ENCODE results near the gene PPP2R5D. TPM values are rescaled to one million over a fixed set of nuclear protein-coding genes. Genes with fewer than 3 reads are reported as not detected.

PPP2R5D gene
- total and polyA plus RNA-seq, 9 of the 15 experiments (the other 6 are each of a cell fraction or from before 2014, with no cell fraction given), result 1.3 to 96.1 (median 38.4) TPM

GRCh38 chr6:43014434-43014909 lies 30.1 kb downstream of the PPP2R5D start (continued):
- TF ChIP-seq, protein P1, sequence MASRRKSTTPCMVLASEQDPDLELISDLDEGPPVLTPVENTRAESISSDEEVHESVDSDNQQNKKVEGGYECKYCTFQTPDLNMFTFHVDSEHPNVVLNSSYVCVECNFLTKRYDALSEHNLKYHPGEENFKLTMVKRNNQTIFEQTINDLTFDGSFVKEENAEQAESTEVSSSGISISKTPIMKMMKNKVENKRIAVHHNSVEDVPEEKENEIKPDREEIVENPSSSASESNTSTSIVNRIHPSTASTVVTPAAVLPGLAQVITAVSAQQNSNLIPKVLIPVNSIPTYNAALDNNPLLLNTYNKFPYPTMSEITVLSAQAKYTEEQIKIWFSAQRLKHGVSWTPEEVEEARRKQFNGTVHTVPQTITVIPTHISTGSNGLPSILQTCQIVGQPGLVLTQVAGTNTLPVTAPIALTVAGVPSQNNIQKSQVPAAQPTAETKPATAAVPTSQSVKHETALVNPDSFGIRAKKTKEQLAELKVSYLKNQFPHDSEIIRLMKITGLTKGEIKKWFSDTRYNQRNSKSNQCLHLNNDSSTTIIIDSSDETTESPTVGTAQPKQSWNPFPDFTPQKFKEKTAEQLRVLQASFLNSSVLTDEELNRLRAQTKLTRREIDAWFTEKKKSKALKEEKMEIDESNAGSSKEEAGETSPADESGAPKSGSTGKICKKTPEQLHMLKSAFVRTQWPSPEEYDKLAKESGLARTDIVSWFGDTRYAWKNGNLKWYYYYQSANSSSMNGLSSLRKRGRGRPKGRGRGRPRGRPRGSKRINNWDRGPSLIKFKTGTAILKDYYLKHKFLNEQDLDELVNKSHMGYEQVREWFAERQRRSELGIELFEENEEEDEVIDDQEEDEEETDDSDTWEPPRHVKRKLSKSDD (conservative IDR thresholded peaks at IDR 0.05; ENCODE audit: low read length), result no peak
- no peak for TF ChIP-seq TBP (optimal IDR thresholded peaks at IDR 0.05; ENCODE audit: low read depth, low read length)
- 0 out of 2 replicates have a peak, but pooled peaks have one; percentile 43 for TF ChIP-seq ZNF609 (CRISPR knock-in tag; IDR thresholded peaks at IDR 0.05; ENCODE audit: borderline replicate concordance)
- TF ChIP-seq HNRNPL (IDR thresholded peaks at IDR 0.05; ENCODE audit: low read depth, low read length), result no peak
- TF ChIP-seq, protein P2, sequence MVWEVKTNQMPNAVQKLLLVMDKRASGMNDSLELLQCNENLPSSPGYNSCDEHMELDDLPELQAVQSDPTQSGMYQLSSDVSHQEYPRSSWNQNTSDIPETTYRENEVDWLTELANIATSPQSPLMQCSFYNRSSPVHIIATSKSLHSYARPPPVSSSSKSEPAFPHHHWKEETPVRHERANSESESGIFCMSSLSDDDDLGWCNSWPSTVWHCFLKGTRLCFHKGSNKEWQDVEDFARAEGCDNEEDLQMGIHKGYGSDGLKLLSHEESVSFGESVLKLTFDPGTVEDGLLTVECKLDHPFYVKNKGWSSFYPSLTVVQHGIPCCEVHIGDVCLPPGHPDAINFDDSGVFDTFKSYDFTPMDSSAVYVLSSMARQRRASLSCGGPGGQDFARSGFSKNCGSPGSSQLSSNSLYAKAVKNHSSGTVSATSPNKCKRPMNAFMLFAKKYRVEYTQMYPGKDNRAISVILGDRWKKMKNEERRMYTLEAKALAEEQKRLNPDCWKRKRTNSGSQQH (CRISPR knock-in tag; IDR thresholded peaks at IDR 0.05), result peak; percentile 86
- no peak for TF ChIP-seq U2AF2 (optimal IDR thresholded peaks at IDR 0.05; ENCODE audit: low read depth, low read length)
- TF ChIP-seq RAD51 (IDR thresholded peaks at IDR 0.05; ENCODE audit: borderline replicate concordance, low read depth), result 0 out of 2 replicates have a peak, but pooled peaks have one; percentile 1
- no peak for TF ChIP-seq CHCHD3 (CRISPR knock-in tag; IDR thresholded peaks at IDR 0.05)
- TF ChIP-seq, protein P3, sequence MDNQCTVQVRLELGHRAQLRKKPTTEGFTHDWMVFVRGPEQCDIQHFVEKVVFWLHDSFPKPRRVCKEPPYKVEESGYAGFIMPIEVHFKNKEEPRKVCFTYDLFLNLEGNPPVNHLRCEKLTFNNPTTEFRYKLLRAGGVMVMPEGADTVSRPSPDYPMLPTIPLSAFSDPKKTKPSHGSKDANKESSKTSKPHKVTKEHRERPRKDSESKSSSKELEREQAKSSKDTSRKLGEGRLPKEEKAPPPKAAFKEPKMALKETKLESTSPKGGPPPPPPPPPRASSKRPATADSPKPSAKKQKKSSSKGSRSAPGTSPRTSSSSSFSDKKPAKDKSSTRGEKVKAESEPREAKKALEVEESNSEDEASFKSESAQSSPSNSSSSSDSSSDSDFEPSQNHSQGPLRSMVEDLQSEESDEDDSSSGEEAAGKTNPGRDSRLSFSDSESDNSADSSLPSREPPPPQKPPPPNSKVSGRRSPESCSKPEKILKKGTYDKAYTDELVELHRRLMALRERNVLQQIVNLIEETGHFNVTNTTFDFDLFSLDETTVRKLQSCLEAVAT (IDR thresholded peaks at IDR 0.05), result peak; percentile 72 to 84; a peak in 2 of 4 replicates
- TF ChIP-seq ZZZ3 (IDR thresholded peaks at IDR 0.05), result no peak
- TF ChIP-seq NFRKB (IDR thresholded peaks at IDR 0.05; ENCODE audit: low read depth), result peak; percentile 72; the same call in 1 of the 2 replicates
- no peak for TF ChIP-seq ELF1 (tag; IDR thresholded peaks at IDR 0.05)
- no peak for TF ChIP-seq MNT (conservative IDR thresholded peaks at IDR 0.05)
- TF ChIP-seq SRSF9 (IDR thresholded peaks at IDR 0.05; ENCODE audit: borderline replicate concordance, low read depth, low read length), result no peak

Data from K562 (cell line).